ENCODE results near the gene VPS51. TPM values are rescaled to one million over a fixed set of nuclear protein-coding genes. Genes with fewer than 3 reads are reported as not detected.

Gene VPS51
- total and polyA plus RNA-seq, 2 of the 4 experiments (the other 2 are of a cell fraction), result 56.3 to 113 TPM

DNA sequence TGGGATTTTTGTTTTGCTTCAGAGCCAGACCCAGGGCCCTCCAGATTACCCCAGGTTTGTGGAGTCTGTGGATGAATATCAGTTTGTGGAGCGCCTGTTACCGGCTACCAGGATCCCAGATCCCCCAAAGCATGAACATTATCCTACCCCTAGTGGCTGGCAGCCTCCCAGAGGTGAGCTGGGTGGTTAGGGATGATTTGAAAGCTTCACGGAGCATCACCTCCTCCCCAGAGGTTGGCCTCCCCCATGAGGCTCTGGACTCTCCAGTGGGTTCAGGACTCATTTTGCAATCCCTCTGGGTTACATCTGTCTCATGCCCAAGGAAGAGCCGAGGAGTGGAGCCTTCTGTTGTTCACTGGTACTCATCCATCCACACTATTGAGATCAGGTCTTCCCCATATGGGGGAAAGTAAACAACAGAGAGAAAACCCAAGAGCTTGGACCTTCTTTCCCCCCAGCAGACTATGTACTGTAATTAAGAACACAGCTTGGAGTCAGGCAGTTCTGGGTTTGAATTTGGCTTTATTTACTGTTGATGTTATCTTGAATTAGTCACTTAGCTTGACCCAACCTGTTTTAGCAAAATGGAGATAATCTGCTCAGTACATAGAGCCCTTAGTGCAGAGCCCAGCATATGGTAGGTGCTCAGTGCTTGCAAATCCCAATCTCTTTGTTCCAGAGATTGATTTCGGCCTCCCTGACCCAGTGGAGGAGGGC, 28.6 kb downstream of the VPS51 start:
- Histone ChIP-seq H3K27me3 (ENCODE audit: control insufficient read depth, insufficient read depth, low read length) (no peaks in the 10 kb centered on the region), H3K4ac (ENCODE audit: low read depth, low read length) (no peak overlapping the region), H2BK20ac (ENCODE audit: low read depth, low read length) (no peak overlapping the region), H2AK5ac (ENCODE audit: low read depth, low read length) (no peak overlapping the region), H4K91ac (ENCODE audit: insufficient read depth, low read depth, low read length) (no peak overlapping the region), H3K14ac (replicated peaks; ENCODE audit: low read depth, low read length) (no peak overlapping the region), H3K23ac (ENCODE audit: low read depth, low read length) (no peak overlapping the region), H4K5ac (ENCODE audit: low read depth, low read length) (no peak overlapping the region), H2AFZ (replicated peaks; ENCODE audit: low read length, poor library complexity) (no peak overlapping the region), H2AK9ac (replicated peaks; ENCODE audit: low read depth, low read length, poor library complexity) (no peak overlapping the region), H3K4me3 (ENCODE audit: insufficient read depth, low read depth, low read length) (no peak overlapping the region), H3K18ac (ENCODE audit: low read depth, low read length) (no peak overlapping the region), H3K79me1 (ENCODE audit: low read depth in 1 of 2, low read length in 2 of 2) (peaks cover 30 to 69% of the 10 kb centered on the region in 2 experiments), H3K27ac (ENCODE audit: insufficient read depth, low read length) (no peak overlapping the region), H3K9me1 (ENCODE audit: insufficient read depth, low read length) (0 out of 2 replicates have a peak, but pooled peaks cover 4% of the 10 kb centered on the region), H3K36me3 (ENCODE audit: control insufficient read depth, insufficient read depth, low read length) (peaks cover 59% of the 10 kb centered on the region), H4K20me1 (ENCODE audit: insufficient read depth, low read length) (peaks cover 9% of the 10 kb centered on the region; the same call in 1 of the 2 replicates), H2BK15ac (ENCODE audit: low read depth, low read length) (no peak overlapping the region), H3K56ac (ENCODE audit: extremely low read depth, insufficient read depth, low read length) (no peak overlapping the region), H2BK120ac (ENCODE audit: low read depth, low read length) (no peak overlapping the region), H3K9ac (ENCODE audit: low read depth, low read length) (no peak overlapping the region), H3K4me1 (ENCODE audit: control insufficient read depth, insufficient read depth, low read length) (no peaks in the 10 kb centered on the region; the same call in 1 of the 2 replicates), H2BK5ac (ENCODE audit: low read depth, low read length, poor library complexity, severe bottlenecking) (no peak overlapping the region), H4K8ac (ENCODE audit: low read depth in 2 of 2, low read length in 2 of 2) (no peak overlapping the region), H3K9me3 (ENCODE audit: control insufficient read depth, insufficient read depth, low read length) (no peaks in the 10 kb centered on the region), H3K4me2 (ENCODE audit: low read depth, low read length) (no peak overlapping the region)
- in situ Hi-C loops (cut with MboI; ENCODE audit: low sequenced_read_pairs), result no loop called here
- no peak for ATAC-seq (ENCODE audit: low read depth)
- no CpG with 5 or more reads among the region's 5 CpGs for WGBS, 2 experiments (ENCODE audit: extremely low coverage in 2 of 2, insufficient read length in 1 of 2)
- ChIA-PET POLR2A (ENCODE audit: unreplicated experiment) (no interaction called here), CTCF (no interaction called here)
- TF ChIP-seq CHD1 (IDR thresholded peaks at IDR 0.05; ENCODE audit: low read depth, low read length) (no peak), RFX5 (IDR thresholded peaks at IDR 0.05; ENCODE audit: low read depth, low read length) (no peak), RCOR1 (IDR thresholded peaks at IDR 0.05; ENCODE audit: insufficient replicate concordance, low read length) (no peak), NFE2L2 (IDR thresholded peaks at IDR 0.05; ENCODE audit: low read depth, low read length) (no peak), RAD21 (IDR thresholded peaks at IDR 0.05; ENCODE audit: low read length) (no peak), POLR2A (IDR thresholded peaks at IDR 0.05; ENCODE audit: low read depth, low read length) (no peak), SMC3 (IDR thresholded peaks at IDR 0.05; ENCODE audit: low read depth, low read length) (no peak), ELK1 (IDR thresholded peaks at IDR 0.05; ENCODE audit: borderline replicate concordance, low read depth, low read length) (no peak), FOS (IDR thresholded peaks at IDR 0.05; ENCODE audit: low read depth, low read length) (no peak), MXI1 (IDR thresholded peaks at IDR 0.05; ENCODE audit: borderline replicate concordance, low read depth, low read length) (no peak), MAZ (IDR thresholded peaks at IDR 0.05; ENCODE audit: borderline replicate concordance, low read depth, low read length) (no peak), BHLHE40 (IDR thresholded peaks at IDR 0.05; ENCODE audit: low read depth, low read length) (no peak), CEBPB (IDR thresholded peaks at IDR 0.05; ENCODE audit: low read depth, low read length) (no peak), MAFK (IDR thresholded peaks at IDR 0.05; ENCODE audit: low read depth, low read length) (no peak)
- TF ChIP-seq, protein P1, sequence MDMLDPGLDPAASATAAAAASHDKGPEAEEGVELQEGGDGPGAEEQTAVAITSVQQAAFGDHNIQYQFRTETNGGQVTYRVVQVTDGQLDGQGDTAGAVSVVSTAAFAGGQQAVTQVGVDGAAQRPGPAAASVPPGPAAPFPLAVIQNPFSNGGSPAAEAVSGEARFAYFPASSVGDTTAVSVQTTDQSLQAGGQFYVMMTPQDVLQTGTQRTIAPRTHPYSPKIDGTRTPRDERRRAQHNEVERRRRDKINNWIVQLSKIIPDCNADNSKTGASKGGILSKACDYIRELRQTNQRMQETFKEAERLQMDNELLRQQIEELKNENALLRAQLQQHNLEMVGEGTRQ (IDR thresholded peaks at IDR 0.05; ENCODE audit: low read depth, low read length), result no peak
- TF ChIP-seq, protein P2, sequence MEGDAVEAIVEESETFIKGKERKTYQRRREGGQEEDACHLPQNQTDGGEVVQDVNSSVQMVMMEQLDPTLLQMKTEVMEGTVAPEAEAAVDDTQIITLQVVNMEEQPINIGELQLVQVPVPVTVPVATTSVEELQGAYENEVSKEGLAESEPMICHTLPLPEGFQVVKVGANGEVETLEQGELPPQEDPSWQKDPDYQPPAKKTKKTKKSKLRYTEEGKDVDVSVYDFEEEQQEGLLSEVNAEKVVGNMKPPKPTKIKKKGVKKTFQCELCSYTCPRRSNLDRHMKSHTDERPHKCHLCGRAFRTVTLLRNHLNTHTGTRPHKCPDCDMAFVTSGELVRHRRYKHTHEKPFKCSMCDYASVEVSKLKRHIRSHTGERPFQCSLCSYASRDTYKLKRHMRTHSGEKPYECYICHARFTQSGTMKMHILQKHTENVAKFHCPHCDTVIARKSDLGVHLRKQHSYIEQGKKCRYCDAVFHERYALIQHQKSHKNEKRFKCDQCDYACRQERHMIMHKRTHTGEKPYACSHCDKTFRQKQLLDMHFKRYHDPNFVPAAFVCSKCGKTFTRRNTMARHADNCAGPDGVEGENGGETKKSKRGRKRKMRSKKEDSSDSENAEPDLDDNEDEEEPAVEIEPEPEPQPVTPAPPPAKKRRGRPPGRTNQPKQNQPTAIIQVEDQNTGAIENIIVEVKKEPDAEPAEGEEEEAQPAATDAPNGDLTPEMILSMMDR (conservative IDR thresholded peaks at IDR 0.05; ENCODE audit: low read depth, low read length), result no peak
- intact Hi-C loops (cut with micrococcal nuclease), result loop anchor here (5.0 kb wide), 1 partner anchor 58 kb away; the partner anchor contains the start of gene CAPN1
- DNase-seq, result no peak
- dilution Hi-C loops (cut with HindIII; ENCODE audit: low sequenced_read_pairs, unreplicated experiment), result no loop called here
- BruUV-seq (replicated peaks), result no TSS peak

All from IMR-90 (cell line).